Mammary epithelial cell (primary cell): ENCODE measurements around the gene TMEM63A.

ENCODE experiments used
- CTCF ChIP-seq, 2 donors: IDR thresholded peaks in 1 of 2; conservative IDR thresholded peaks in 1 of 2; 2 replicates each; pipeline ENCODE4 v1.5.1; 2011 to 2012; ENCODE audit warnings: inconsistent platforms in 2 of 2, low read length in 2 of 2, mild to moderate bottlenecking in 2 of 2, control low read depth in 1 of 2, low read depth in 1 of 2; ENCODE audit not compliant: insufficient read depth in 1 of 2; ENCODE audit errors: extremely low read depth in 1 of 2
- EZH2 ChIP-seq: IDR thresholded peaks from 2 replicates; pipeline ENCODE4 v1.6.1; 2012; ENCODE audit warnings: low read length, inconsistent platforms, borderline replicate concordance

- TF ChIP-seq CTCF (conservative IDR thresholded peaks at IDR 0.05 in 1 of 2, IDR thresholded peaks at IDR 0.05 in 1 of 2; ENCODE audit: extremely low read depth in 1 of 2, insufficient read depth in 1 of 2, low read depth in 1 of 2, low read length in 2 of 2) (no peak), EZH2 (no peak)
These were observed 32.8 kb upstream of the TMEM63A start for GRCh38 chr1:225914947-225915346.
